Measurements from ENCODE around the gene KCNAB1. TPM values are rescaled to one million over a fixed set of nuclear protein-coding genes. Genes with fewer than 3 reads are reported as not detected.

KCNAB1 gene
- total RNA-seq, 1 donor from 2014 or later, result 0.40 TPM

DNA sequence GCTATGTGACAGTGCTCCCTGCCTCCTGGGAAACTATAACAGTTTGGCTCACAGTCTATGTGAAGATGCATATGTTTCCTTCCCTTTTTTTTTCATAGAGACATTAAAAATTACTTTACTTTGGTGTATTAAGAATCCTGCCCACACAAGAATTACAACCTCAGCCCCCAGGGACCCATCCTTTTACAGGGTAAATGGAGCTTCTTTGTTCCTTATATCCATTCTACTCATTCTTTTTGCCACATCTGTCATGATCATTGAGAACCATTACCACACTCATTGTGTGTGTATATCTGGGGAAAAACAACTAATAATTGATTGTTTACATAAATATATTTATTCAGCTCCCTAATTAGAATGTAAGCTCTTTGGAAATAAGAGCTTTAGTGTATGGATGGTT is 277.2 kb downstream of the KCNAB1 start:
- DNase-seq (ENCODE audit: low read depth), result no peak

DNA sequence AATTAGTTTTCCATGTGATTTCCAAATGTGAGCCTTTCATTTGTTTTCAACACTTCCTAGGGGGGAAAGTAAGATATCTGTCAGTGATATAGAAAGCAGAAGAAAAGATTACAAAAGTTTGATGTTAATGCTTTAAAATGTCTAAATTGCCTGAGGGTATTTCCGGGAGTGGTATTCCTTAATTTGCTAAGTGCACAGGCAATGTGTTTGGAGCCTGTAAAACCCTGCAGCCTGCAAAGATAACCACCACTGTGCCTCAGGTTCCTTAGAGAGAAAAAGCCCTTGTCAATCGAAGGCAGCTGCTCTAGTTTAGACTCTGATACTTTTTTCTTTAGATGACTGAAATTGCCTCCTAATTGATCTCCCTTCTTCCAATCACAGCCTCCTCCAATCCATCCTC is 279.7 kb downstream of the KCNAB1 start:
- no peak for DNase-seq (ENCODE audit: low read depth)

DNA sequence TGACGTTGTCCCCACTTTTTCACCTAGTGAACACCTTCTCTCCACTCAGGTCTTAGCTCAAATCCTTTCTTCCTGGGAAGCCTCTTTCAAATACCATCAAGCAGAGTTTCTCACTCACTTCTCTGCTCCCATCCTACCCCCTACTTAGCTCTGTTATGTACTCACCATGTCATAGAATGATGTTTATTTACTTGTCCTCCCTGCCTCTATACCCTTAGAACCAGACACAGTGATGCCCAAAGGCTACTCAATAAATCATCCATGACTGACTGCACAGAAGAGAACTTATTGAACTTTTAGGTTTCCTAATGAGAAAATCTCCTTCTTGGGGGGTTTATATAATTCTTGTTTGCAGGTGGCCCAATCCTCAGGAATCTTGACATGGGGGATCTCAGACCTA is 280.4 kb downstream of the KCNAB1 start:
- DNase-seq (ENCODE audit: low read depth), result no peak

DNA sequence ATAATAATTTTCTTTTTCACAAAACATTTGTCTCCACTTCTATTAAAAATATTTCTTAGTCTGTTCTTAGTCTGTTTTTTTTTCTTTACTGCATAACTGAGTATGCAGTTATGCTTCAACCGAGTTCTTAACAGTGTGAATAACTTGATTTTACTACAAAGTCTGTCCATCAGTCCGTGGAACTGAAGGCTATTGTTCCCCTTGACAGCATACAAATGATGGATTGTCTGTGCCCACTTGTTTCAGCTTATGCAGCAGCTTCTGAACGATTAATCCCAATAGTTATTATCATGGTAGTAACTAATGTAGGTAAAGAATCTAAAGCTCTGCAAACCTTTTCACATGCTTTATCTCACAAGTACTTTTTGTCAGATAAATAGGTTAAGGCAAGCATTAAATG is 283.8 kb downstream of the KCNAB1 start:
- no peak for DNase-seq (ENCODE audit: low read depth)

DNA sequence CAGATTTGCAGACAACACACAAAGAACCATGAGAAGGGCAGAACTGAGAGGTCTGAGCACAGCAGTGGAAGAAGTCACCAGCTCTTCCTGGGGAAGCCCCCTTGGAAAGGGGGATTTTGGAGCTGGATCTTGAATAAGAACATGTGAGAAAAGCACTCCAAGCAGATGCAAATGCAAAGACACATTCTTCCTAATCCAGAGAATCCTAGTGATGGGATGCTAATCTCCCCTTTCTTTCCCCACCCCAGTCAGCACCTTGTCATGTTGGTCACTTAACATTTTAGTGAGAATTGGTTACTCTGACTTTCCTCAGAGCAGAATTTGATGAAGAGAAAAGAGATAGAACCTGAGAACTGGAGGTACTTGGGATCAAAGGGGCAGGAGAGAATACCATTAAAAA is 286.0 kb downstream of the KCNAB1 start:
- DNase-seq (ENCODE audit: low read depth), result no peak

DNA sequence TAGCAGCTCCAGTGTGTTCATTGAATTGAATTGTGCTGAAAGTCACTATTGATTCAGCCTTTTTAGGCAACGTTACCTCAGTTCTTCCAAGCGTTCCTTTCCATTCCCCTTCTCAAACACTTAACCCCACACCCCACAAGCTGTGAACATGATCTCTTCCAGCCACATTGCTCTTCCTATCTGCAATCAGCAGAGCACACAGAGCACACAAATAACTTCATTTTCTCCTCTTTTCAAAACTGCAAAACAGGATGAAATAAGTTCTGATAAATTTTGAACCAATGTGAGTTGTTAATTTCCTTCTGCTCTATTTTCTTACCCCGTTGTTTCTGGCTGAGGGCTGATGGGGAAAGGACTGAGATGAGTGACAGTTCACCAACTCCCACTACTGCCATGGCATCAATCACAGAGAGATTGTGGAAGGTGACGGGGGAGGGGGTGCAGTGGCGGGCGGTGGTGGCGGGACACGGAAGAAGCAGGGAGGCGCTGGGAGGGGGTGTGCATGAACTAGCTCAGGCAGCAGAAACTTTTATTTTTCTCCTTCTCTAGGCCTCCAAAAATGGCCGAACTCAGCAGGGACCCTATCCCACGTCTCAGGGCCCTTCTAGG is 287.3 kb downstream of the KCNAB1 start:
- no peak for DNase-seq (ENCODE audit: low read depth)

DNA sequence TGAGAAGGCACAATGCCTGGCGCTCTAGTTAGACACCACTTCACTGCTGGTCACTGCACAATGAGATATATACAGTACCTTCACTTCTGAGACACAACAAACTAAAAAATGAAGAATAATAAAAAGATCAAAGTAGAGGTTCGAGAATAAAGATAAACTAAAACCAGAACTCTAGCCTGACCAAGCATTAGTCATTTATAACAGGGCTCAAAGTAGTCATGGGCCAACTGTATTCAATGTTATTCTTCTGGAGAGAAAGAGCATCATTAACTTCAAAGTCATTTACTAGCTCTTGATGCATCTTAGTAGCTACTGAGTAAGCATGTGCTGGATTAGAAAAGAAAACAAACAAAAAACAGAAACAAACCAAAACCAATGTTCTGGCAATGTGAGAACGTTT is 289.3 kb downstream of the KCNAB1 start:
- DNase-seq (ENCODE audit: low read depth), result no peak

DNA sequence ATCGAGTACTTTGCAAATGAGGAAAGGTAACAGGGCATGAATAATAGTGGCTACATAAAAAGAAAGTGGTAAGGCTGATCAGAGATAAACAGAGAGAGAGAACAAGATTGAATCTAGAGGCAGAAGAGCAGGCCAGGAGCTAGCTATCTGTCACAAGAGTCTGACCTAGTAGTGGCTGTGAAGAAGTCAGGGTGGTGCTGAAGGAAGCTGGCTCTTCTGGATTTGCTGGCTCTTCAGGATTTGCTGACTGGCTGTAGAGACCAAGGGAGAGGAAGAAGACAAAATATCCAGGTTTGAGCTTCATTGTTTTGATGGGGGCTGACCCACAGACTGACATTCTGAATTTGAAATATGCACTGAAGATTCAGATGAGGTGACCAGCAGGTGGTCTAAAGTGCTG is 292.2 kb downstream of the KCNAB1 start:
- DNase-seq (ENCODE audit: low read depth), result no peak

DNA sequence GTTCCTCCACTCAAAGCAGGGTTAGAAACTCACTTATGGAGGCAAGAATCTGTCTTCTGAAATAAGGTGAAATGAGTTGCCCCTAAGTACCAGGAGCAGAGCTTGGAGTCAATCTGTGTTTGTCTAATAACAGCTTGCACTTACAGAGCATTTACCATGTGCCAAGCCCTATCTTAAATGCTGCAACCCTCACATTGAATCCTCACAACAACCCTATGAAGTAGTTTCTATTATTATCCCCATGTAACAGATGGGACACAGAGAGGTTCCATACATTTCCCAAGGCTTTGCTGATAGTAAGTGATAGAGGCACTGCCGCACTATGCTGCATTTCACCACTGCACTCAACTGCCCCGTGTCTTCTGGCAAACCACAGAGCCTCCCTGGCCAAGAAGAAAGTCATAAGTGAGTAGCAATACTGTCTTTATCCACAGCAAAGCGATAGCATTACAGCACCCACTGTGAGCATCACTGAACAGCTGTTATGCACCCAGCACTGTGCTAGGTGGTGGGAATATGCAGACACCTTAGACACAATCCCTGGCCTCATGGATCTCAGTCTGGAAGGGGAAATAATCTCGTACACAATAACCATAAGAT is 293.0 kb downstream of the KCNAB1 start:
- DNase-seq (ENCODE audit: low read depth), result no peak

DNA sequence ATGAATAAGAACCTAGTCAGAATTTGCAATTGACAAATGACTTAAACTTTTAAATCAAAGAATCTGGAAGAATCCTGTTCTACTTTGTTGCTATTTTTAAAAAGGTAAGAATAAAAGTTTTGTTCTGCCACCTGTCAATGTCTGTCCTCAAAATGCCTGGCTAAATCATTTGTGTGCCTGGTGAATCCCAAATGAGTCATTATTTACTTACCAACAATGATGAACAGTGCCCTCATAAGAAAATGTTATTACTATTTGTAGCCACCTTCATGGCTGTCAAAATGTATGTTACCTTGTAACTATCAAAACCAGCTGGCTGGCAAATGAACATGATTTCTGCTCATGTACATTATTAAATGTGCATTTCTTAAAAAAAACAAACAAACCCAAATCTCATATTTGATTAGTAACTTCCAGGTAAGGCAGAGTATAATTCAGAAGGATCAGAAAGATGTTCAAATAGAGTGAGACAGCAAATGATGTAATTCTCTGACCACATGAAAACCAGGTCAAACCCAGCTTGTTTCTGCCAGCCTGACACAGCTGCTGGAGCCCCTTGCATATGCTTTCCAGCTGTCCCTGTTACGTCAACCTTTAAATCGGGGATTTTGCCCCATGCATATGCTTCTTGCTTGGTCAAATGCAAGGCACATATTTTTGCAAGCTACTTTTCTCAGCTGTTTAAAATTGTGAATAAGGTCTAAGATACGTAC is 296.6 kb downstream of the KCNAB1 start:
- peak; percentile 86 for DNase-seq (ENCODE audit: low read depth)

DNA sequence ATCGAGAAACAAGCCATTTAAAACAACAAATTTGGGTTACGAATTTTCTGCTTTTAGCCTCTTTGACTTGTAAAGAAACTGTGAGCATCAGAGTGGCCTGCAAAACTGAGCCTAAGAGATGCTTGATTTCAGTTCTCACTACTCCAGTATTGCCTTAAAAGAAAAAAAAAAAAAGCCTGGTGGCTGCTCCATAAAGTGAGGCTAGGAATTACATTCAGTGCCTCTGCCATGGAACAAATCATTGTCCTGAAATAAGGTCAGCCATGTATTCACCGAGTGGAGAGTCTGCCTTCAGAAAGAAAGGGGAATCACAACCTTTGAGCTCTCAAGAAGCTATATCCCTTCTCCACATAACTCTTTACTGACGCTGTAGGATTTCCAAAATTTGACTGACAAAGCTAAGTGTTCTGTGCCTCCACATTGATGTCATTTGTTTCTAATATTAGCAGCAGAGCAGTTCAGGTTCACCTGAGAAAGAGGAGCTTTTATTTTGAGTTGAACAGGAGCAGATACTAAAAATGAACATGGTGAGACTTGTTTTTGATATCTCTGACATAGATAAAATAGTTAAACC is 297.3 kb downstream of the KCNAB1 start:
- peak; percentile 47 for DNase-seq (ENCODE audit: low read depth)

DNA sequence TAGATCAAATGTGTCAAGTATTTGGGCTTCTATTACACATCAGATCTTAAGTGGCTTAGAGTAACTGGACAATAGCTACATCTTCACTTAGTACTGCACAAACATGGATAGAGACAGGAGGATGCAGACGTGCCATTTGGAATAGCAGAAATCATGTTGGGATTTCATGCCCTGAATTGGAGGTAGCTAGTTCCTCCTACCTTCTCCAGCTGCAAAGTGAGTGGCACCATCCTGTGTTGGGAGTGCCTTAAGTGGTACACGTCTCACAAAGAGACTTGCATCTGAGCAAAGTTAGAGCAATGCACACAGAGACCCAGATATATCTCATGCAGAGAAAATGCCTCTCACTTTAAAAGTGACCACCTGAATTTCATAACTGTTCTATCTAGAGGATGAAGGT is 298.1 kb downstream of the KCNAB1 start:
- no peak for DNase-seq (ENCODE audit: low read depth)

DNA sequence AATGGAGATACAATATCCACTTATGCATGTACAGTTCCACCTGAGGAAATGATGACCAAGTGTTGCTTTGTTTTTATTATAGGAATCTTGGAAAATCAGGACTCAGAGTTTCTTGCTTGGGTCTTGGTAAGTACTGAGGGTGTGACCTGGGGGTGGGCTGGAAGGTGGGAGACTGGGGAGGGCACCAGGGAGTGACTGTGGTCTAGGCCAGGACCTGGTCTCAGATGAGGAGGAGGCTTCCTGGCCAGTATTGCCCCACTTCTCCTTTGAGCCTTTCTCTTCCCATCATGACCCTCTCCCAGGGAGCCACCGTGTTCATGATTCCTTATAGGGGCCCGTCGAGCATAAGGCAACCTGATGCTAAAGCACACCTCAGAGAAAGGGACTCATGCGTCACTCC is 301.2 kb downstream of the KCNAB1 start:
- DNase-seq (ENCODE audit: low read depth), result no peak

DNA sequence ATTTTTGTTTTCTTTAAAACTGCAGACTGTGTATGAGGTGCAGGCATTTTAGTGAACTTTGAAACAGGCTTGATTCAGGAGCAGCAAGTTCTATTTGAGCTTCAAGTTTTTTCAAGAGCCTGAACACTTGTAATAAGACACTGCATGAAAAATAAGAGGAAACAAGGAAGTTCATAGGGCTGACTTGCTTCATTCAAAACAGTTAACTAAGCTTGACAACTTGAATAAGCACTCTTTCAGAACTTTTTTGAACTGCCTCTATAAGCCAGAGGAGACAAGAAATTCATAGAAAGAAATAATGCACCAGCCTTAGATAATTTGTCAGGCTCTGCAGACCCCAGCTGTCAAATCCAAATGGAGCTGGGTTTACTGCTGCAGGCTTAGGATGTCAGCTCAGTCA is 304.4 kb downstream of the KCNAB1 start:
- no peak for DNase-seq (ENCODE audit: low read depth)

DNA sequence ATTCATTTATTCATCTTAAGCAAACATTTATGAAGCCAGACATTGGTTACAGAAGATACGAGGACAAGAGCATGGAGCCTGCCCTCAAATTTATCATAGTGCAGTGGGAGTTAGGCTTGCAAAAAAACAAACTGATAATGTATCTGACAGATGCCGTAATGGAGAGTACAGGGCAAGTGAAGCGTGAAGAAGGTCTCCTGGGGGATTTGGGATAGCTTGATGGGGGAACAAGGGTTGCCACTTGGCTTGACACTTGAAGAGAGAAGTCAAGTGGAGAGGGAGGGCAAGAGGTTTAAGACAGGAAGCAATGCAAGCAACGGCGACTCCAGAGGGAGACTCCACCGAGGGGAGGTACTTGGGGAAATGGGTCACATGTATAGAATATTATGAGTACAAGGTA is 305.3 kb downstream of the KCNAB1 start:
- DNase-seq (ENCODE audit: low read depth), result no peak

DNA sequence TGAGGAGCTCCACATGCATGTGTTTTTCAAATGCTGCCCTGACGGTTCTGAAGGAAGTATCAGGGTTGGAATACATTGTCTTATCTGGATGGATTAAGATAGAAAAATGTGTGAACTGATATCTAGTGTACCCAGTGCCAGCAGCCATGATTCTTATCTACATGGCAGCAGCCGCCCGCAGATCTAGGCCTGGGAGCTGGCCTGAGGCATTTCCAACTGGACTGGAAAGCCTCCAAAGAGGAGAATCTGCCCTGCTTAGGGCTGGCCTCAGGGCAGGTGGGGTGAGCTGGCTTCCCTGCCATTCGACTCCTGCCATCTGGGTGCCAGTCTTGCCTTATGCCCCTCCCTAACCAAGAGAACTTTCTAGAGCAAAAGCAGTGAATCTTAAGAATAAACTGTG is 308.7 kb downstream of the KCNAB1 start:
- peak; percentile 58 for DNase-seq (ENCODE audit: low read depth)

DNA sequence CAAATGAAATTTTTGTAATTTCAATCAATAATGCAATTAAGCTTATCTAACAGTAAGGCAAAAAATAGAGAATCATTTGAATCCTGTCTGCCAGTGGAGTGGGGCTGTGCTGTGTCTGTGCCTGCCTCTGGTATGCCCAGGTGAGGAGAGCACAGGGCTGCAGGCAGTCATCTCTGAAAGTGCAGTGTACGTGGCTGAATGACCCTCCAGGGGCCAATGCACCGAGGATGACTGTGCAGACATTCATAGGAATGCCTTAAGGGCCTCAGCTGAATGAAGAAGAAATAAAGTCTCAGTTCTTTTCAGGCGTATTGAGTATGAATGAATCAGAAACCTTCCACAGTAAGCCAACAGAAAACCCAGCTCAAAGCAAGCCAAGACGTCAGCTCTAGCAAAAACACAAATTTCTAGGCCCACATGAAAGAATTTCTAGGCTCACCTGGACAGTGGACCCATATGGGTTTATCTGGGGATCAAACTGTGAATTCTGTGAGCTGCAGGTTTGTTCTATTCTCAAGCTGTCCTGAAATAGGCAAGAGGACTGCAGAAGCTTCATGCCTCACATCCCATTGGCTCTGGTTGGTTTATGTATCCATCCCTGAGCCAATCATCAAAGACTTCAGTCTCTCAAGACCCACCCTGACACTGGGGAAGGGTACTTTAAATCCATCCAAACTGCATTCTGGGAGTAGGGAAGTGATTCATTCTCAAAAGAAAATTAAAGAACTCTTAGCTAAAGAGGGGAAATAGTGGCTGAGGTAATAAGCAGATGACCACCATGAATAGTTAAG is 311.2 kb downstream of the KCNAB1 start:
- no peak for DNase-seq (ENCODE audit: low read depth)

DNA sequence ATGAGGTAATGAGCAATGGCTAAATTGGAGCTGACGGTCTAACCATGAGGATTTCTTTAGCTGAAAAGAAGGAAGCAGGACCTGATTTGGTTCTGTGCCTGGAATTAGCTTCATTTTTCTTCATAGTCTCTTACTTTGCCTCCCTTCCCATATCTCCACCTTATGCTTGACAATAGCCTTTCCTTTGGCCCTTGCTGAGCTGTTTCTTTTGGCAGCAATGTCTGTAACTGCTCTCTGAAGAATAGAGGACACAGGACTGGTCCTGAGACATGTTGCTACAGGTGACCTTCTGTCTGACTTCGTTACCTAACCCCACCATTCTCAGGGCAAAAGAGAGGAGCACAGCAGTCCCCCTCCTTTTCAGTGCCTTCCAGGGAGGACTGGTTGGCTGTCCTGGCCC is 312.2 kb downstream of the KCNAB1 start:
- no peak for DNase-seq (ENCODE audit: low read depth)

DNA sequence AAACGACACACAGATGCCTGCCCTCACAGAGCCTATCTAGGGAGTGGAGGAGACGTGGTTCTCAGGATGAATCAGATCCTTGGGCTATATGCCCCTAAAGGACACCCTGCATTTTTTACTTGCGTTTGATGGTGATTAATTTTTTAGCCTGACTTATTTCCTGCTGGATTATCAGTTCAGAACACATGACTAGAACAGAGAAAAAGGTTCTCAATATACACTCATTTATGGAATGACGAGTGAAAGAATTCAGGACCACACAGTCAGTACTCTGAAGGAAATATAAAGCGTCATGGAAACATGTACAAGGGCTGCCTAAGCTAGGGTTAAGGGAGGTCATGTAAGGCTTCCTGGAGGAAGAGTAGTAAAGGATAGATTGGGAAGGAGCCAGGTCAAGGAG is 312.8 kb downstream of the KCNAB1 start:
- DNase-seq (ENCODE audit: low read depth), result no peak

DNA sequence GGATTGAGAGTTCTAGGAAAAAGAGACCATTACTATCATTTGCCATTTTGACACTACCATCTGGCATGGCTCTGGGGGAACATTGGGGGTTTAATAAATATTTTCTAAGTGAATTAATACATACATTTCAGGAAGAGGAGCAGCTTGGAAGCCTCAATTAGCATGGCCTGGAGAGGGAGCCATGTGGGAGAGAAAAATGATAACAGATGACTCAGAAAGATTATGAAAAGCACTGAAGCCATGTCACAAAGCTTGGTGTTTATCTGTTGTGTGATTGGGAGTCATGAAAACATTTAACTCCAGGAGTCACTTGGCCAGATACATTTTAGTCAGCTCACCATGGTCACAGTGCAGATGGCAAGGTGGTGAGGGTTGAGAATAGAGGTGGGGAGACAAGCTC is 313.5 kb downstream of the KCNAB1 start:
- peak; percentile 19 for DNase-seq (ENCODE audit: low read depth)

DNA sequence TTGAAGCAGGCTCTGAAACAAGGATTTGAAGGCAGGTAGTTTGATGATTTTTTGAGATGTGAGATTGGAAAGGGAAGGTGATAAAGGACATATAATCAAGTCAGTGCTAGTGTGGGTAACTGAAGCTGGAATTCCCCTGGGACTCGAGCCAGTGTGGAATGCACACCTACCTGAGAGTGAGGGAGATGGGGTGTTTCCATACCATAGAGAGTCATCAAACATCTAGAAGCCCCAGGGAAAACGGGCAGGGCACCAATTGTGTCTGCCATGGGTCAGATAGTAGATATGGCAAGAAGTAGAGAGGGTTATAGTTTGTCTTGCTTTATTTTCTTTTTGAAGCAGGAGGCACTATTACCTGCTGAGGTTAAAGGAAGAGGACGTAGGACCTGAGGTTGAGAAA is 314.5 kb downstream of the KCNAB1 start:
- no peak for DNase-seq (ENCODE audit: low read depth)

DNA sequence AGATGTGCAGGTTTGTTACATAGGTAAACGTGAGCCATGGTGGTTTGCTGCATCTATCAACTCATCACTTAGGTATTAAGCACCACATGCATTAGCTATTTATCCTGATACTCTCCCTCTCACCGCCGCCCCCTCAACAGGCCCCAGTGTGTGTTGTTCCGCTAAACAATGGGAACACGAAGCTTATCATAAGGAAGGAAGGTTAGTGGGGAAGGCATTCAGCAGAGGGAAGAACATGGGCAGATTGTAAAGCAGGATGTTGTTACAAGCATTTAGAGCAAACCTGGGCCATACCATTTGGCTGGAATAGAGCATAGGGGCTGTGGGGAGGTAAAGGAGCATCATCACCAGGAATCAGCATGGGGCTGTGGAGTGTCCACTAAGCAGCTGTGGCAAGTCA is 322.7 kb downstream of the KCNAB1 start:
- DNase-seq (ENCODE audit: low read depth), result no peak

Measured in myocyte (in vitro differentiated cells).